AG04450 (cell line): ENCODE data around the gene CAPN5. TPM values are rescaled to one million over a fixed set of nuclear protein-coding genes. Genes with fewer than 3 reads are reported as not detected.

Source experiments
- CTCF ChIA-PET: fragments of 300-600, 350-600 bp; formaldehyde crosslinking; extraction: SDS; loops from one replicate; lab custom pipeline; 2022; ENCODE audit warnings: antibody characterized with exemption, inconsistent platforms; lab: Charles Lee
- POLR2A ChIA-PET: fragments of 350-600 bp; formaldehyde crosslinking; extraction: SDS; loops from one replicate; lab custom pipeline; 2021; ENCODE audit warnings: antibody characterized with exemption, inconsistent platforms; lab: Yijun Ruan, JAX
- DNase-seq: peaks from one replicate; pipeline ENCODE4 v3.0.0-alpha.2; 2011; ENCODE audit warnings: low read depth, low spot score
- H3K27ac ChIP-seq: one replicate; pipeline ENCODE4 v1.5.1; 2012; ENCODE audit warnings: low read depth, low read length, control low read depth
- H3K27me3 ChIP-seq: one replicate; pipeline ENCODE4 v1.6.0; 2012; ENCODE audit warnings: low read length; ENCODE audit not compliant: control insufficient read depth, insufficient read depth
- H3K4me3 ChIP-seq: 2 replicates; pipeline ENCODE4 v1.5.1; 2011; ENCODE audit warnings: mild to moderate bottlenecking, low read depth, low read length, control low read depth
- H3K9me3 ChIP-seq: 2 replicates; pipeline ENCODE4 v1.5.1; 2012; ENCODE audit warnings: low read length; ENCODE audit not compliant: control insufficient read depth, insufficient read depth
- CTCF ChIP-seq: IDR thresholded peaks from 2 replicates; pipeline ENCODE4 v1.5.1; 2011; ENCODE audit warnings: low read depth, low read length, control low read depth, inconsistent platforms
- polyA plus RNA-seq: library from polyadenylated mRNA; depleted of rRNA; stranded (reverse); fragments of >200 nt; gene quantifications from 2 replicates; pipeline ENCODE4 v1.2.3, GENCODE V29; 2011

Gene CAPN5
- polyA plus RNA-seq, 1 experiment, result 18.6 TPM

GRCh38 chr11:77112641-77113381 is 46.0 kb downstream of the CAPN5 start:
- no peak overlapping the region for H3K4me3 ChIP-seq
- no peaks in the 10 kb centered on the region for H3K9me3 ChIP-seq
- no peak for DNase-seq
- no peak for TF ChIP-seq CTCF
- ChIA-PET CTCF (interaction anchor here (0.7 to 3.4 kb wide), 7 partner anchors 15 to 565 kb away, joined by 3 to 24 read pairs (median 4); partner anchors contain the start of gene MYO7A), POLR2A (no interaction called here)
- H3K27me3 ChIP-seq, result no peaks in the 10 kb centered on the region
- H3K27ac ChIP-seq, result no peak overlapping the region

GRCh38 chr11:77113382-77114088 is 46.8 kb downstream of the CAPN5 start:
- CTCF ChIA-PET, result interaction anchor here (0.6 to 3.4 kb wide), 7 partner anchors 14 to 566 kb away, joined by 3 to 24 read pairs (median 4); partner anchors contain the start of gene MYO7A
- POLR2A ChIA-PET, result no interaction called here
- peak; percentile 74 for TF ChIP-seq CTCF

GRCh38 chr11:77114089-77114463 is 47.3 kb downstream of the CAPN5 start:
- no peak for TF ChIP-seq CTCF
- H3K4me3 ChIP-seq, result no peak overlapping the region
- no peak overlapping the region for H3K27ac ChIP-seq
- no peaks in the 10 kb centered on the region for H3K9me3 ChIP-seq
- no peaks in the 10 kb centered on the region for H3K27me3 ChIP-seq
- DNase-seq, result no peak
- POLR2A ChIA-PET, result no interaction called here
- CTCF ChIA-PET, result interaction anchor here (0.6 to 3.4 kb wide), 7 partner anchors 13 to 434 kb away, joined by 3 to 24 read pairs (median 4); partner anchors contain the start of gene MYO7A

More at GRCh38 chr11:77113382-77114088, 46.8 kb downstream of the CAPN5 start:
- Histone ChIP-seq H3K27ac (no peak overlapping the region), H3K4me3 (no peak overlapping the region), H3K9me3 (no peaks in the 10 kb centered on the region), H3K27me3 (no peaks in the 10 kb centered on the region)
- DNase-seq, result no peak

- Histone ChIP-seq H3K27ac (no peak overlapping the region), H3K9me3 (no peaks in the 10 kb centered on the region), H3K4me3 (no peak overlapping the region), H3K27me3 (no peaks in the 10 kb centered on the region)
- peak; percentile 14; the same call in 1 of the 2 replicates for TF ChIP-seq CTCF
- DNase-seq, result no peak
- POLR2A ChIA-PET, result no interaction called here
- CTCF ChIA-PET, result interaction anchor here (1.3 to 3.4 kb wide), 7 partner anchors 12 to 433 kb away, joined by 3 to 24 read pairs (median 4); partner anchors contain the start of gene MYO7A
Measured at GRCh38 chr11:77115181-77115611, 48.4 kb downstream of the CAPN5 start.
